ENCODE data around the gene GM2A. TPM values are rescaled to one million over a fixed set of nuclear protein-coding genes. Genes with fewer than 3 reads are reported as not detected.

The GM2A gene
- total and polyA plus RNA-seq, 9 of the 15 experiments (the other 6 are each of a cell fraction or from before 2014, with no cell fraction given) = 5.8 to 36.0 (median 10.0) TPM

- no peak for ATAC-seq
- FAIRE-seq = no peak
- Histone ChIP-seq H3K9me3 (replicated peaks; ENCODE audit: control insufficient read depth, insufficient read depth, low read depth, low read length) (no peaks in the 10 kb centered on the region), H3K79me2 (ENCODE audit: control insufficient read depth, insufficient read depth, low read length) (no peaks in the 10 kb centered on the region), H3K27ac (ENCODE audit: extremely low read depth, low read depth, low read length) (no peak overlapping the region), H3K4me3 (no peak overlapping the region), H4K20me1 (replicated peaks; ENCODE audit: control insufficient read depth, insufficient read depth, low read length) (no peaks in the 10 kb centered on the region), H3K4me1 (replicated peaks in 1 of 2; ENCODE audit: control insufficient read depth in 2 of 2, insufficient read depth in 2 of 2, low read length in 2 of 2) (no peaks in the 10 kb centered on the region), H3K36me3 (ENCODE audit: control insufficient read depth, insufficient read depth, low read length) (no peaks in the 10 kb centered on the region), H2AFZ (ENCODE audit: low read depth, low read length) (no peak overlapping the region), H3K9ac (ENCODE audit: insufficient read depth in 1 of 2, low read depth in 2 of 2, low read length in 2 of 2) (no peak overlapping the region), H3K9me1 (ENCODE audit: control insufficient read depth, insufficient read depth, low read length) (no peaks in the 10 kb centered on the region), H3K4me2 (ENCODE audit: insufficient read depth, low read length) (no peak overlapping the region), H3K27me3 (ENCODE audit: control insufficient read depth in 2 of 2, insufficient read depth in 2 of 2, low read length in 2 of 2) (peaks cover 0 to 18% of the 10 kb centered on the region in 2 experiments; a peak in 4 of 5 replicates)
- 0% methylated on average over 1 of the region's 1 CpG for WGBS (ENCODE audit: insufficient coverage, low coverage, missing lambda C conversion rate)
- no peak for DNase-seq (ENCODE audit: extremely low read depth in 1 of 4, low spot score in 3 of 4)
- ChIA-PET POLR2A (interaction anchor here (0.6 kb wide), 1 partner anchor 260 kb away, joined by 3 read pairs; no protein-coding TSS in a partner anchor), CTCF (ENCODE audit: low intra/inter-chr PET ratio) (no interaction called here)
- BruUV-seq (replicated peaks) = no TSS peak
- no peak for TF ChIP-seq RBFOX2 (IDR thresholded peaks at IDR 0.05; ENCODE audit: low read depth, low read length)
- TF ChIP-seq MXI1 (IDR thresholded peaks at IDR 0.05; ENCODE audit: low read depth, low read length) = no peak
- intact Hi-C loops (cut with micrococcal nuclease) (loop anchor here (5.0 kb wide), 1 partner anchor 236 kb away; no protein-coding TSS in a partner anchor), in situ Hi-C loops (cut with MboI) (no loop called here)
Observed at GRCh38 chr5:151286246-151286645, 33.3 kb downstream of the GM2A start.

GRCh38 chr5:151288180-151288579, 35.2 kb downstream of the GM2A start:
- Histone ChIP-seq H3K4me2 (ENCODE audit: insufficient read depth, low read length) (no peak overlapping the region), H3K27me3 (ENCODE audit: control insufficient read depth in 2 of 2, insufficient read depth in 2 of 2, low read length in 2 of 2) (peaks cover 0 to 10% of the 10 kb centered on the region in 2 experiments; a peak in 4 of 5 replicates), H3K79me2 (ENCODE audit: control insufficient read depth, insufficient read depth, low read length) (no peaks in the 10 kb centered on the region), H3K4me1 (replicated peaks in 1 of 2; ENCODE audit: control insufficient read depth in 2 of 2, insufficient read depth in 2 of 2, low read length in 2 of 2) (no peaks in the 10 kb centered on the region), H2AFZ (ENCODE audit: low read depth, low read length) (no peak overlapping the region), H3K36me3 (ENCODE audit: control insufficient read depth, insufficient read depth, low read length) (no peaks in the 10 kb centered on the region), H3K27ac (ENCODE audit: extremely low read depth, low read depth, low read length) (no peak overlapping the region), H3K4me3 (no peak overlapping the region), H4K20me1 (replicated peaks; ENCODE audit: control insufficient read depth, insufficient read depth, low read length) (no peaks in the 10 kb centered on the region), H3K9me3 (replicated peaks; ENCODE audit: control insufficient read depth, insufficient read depth, low read depth, low read length) (no peaks in the 10 kb centered on the region), H3K9me1 (ENCODE audit: control insufficient read depth, insufficient read depth, low read length) (no peaks in the 10 kb centered on the region), H3K9ac (ENCODE audit: insufficient read depth in 1 of 2, low read depth in 2 of 2, low read length in 2 of 2) (no peak overlapping the region)
- ATAC-seq (peak; percentile 77), DNase-seq (ENCODE audit: extremely low read depth in 1 of 4, low spot score in 3 of 4) (peak in 2 of 4 experiments; percentile 16 to 19), FAIRE-seq (peak; percentile 35)
- ChIA-PET CTCF (ENCODE audit: low intra/inter-chr PET ratio) (no interaction called here), POLR2A (interaction anchor here (0.6 kb wide), 1 partner anchor 231 kb away, joined by 3 read pairs; no protein-coding TSS in a partner anchor)
- in situ Hi-C loops (cut with MboI) = no loop called here
- BruUV-seq (replicated peaks) = no TSS peak
- intact Hi-C loops (cut with micrococcal nuclease) = loop anchor here (5.0 kb wide), 1 partner anchor 234 kb away; no protein-coding TSS in a partner anchor
- WGBS (ENCODE audit: insufficient coverage, low coverage, missing lambda C conversion rate) = 0% methylated on average over 2 of the region's 2 CpGs
- no peak for TF ChIP-seq ATF4 (CRISPR knock-in tag; IDR thresholded peaks at IDR 0.05)
- TF ChIP-seq DACH1 (IDR thresholded peaks at IDR 0.05; ENCODE audit: partially characterized antibody) = no peak
- TF ChIP-seq RAD21 (CRISPR knock-in tag; conservative IDR thresholded peaks at IDR 0.05 in 1 of 2, IDR thresholded peaks at IDR 0.05 in 1 of 2) = peak in 1 of 2 experiments; percentile 28; a peak in 2 of 4 replicates
- peak; percentile 42; the same call in 1 of the 2 replicates for TF ChIP-seq ATF3 (IDR thresholded peaks at IDR 0.05)
- no peak for TF ChIP-seq ATF3 (CRISPR knock-in tag; conservative IDR thresholded peaks at IDR 0.05)
- no peak for TF ChIP-seq SMARCB1 (IDR thresholded peaks at IDR 0.05; ENCODE audit: insufficient read length, low read depth)
- peak in 2 of 3 experiments; percentile 21 to 24; a peak in 1 of 6 replicates for TF ChIP-seq CTCF (IDR thresholded peaks at IDR 0.05 in 2 of 3, conservative IDR thresholded peaks at IDR 0.05 in 1 of 3; ENCODE audit: insufficient read depth in 2 of 3, low read depth in 1 of 3, low read length in 3 of 3)
- 0 out of 2 replicates have a peak, but pooled peaks have one; percentile 28 for TF ChIP-seq JUND (IDR thresholded peaks at IDR 0.05; ENCODE audit: borderline replicate concordance, low read depth, low read length)
- TF ChIP-seq JUND (tag; IDR thresholded peaks at IDR 0.05; ENCODE audit: borderline replicate concordance, low read depth, low read length) = no peak; the same call in 2 of the 3 replicates
